ENCODE data around the gene FAN1. TPM values are rescaled to one million over a fixed set of nuclear protein-coding genes. Genes with fewer than 3 reads are reported as not detected.

FAN1 gene
- polyA plus RNA-seq, 3 donors, result 0.38 to 7.9 (median 0.95) TPM

DNA sequence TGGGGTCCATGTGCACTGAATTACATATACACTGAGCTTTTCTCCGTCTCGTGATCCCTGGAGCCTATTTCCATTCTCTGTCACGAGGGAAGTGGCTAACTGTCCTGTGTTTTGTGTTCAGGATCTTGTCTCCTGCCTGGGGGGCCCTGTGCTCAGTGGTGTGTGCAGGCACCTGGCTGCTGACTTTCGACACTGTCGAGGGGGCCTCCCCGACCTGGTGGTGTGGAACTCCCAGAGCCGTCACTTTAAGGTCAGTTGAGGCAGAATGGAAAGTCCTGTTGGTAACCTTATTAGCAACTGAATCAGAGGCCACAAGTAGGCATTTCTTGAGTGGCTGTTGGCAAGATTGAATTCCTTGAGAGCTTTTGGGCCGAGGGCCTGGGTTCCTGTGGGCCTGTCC is 26.7 kb downstream of the FAN1 start:
- Histone ChIP-seq H3K9me3 (replicated peaks in 1 of 2; ENCODE audit: control insufficient read depth in 1 of 2, insufficient read depth in 1 of 2, low read length in 2 of 2) (no peaks in the 10 kb centered on the region), H3K27ac (ENCODE audit: low read depth in 1 of 2, low read length in 2 of 2) (no peak overlapping the region), H3K27me3 (ENCODE audit: control insufficient read depth in 2 of 2, insufficient read depth in 2 of 2, low read length in 2 of 2) (no peaks in the 10 kb centered on the region), H4K20me1 (ENCODE audit: insufficient read depth, low read length) (no peaks in the 10 kb centered on the region), H3K4me3 (replicated peaks in 1 of 3; ENCODE audit: low read depth in 2 of 3, low read length in 3 of 3) (no peak overlapping the region), H3K79me2 (ENCODE audit: insufficient read depth, low read length) (no peaks in the 10 kb centered on the region), H3K9ac (ENCODE audit: insufficient read depth, low read length, poor library complexity, severe bottlenecking) (no peak overlapping the region), H3K4me2 (replicated peaks; ENCODE audit: extremely low read depth, low read length, poor library complexity, severe bottlenecking) (no peak overlapping the region), H2AFZ (ENCODE audit: insufficient read depth, low read depth, low read length, poor library complexity, severe bottlenecking) (no peak overlapping the region), H3K36me3 (replicated peaks in 1 of 2; ENCODE audit: control insufficient read depth in 1 of 2, insufficient read depth in 2 of 2, low read length in 2 of 2) (peaks cover 44 to 67% of the 10 kb centered on the region in 2 donors), H3K4me1 (ENCODE audit: control insufficient read depth in 1 of 2, insufficient read depth in 2 of 2, low read length in 2 of 2) (no peaks in the 10 kb centered on the region)
- WGBS (ENCODE audit: insufficient coverage), result 96% methylated on average over 8 of the region's 8 CpGs
- no peaks in the 10 kb centered on the region for H3K27me3 Mint-ChIP-seq (ENCODE audit: low read depth in 3 of 3)
- peaks cover 54 to 76% of the 10 kb centered on the region in 2 donors for H3K36me3 Mint-ChIP-seq
- H3K27ac Mint-ChIP-seq, result peak overlapping the region in 2 of 7 donors; percentile 34 to 43
- no peak overlapping the region for H3K4me3 Mint-ChIP-seq
- no peaks in the 10 kb centered on the region for H3K9me3 Mint-ChIP-seq
- no peaks in the 10 kb centered on the region for H3K4me1 Mint-ChIP-seq
- TF ChIP-seq, protein P1, sequence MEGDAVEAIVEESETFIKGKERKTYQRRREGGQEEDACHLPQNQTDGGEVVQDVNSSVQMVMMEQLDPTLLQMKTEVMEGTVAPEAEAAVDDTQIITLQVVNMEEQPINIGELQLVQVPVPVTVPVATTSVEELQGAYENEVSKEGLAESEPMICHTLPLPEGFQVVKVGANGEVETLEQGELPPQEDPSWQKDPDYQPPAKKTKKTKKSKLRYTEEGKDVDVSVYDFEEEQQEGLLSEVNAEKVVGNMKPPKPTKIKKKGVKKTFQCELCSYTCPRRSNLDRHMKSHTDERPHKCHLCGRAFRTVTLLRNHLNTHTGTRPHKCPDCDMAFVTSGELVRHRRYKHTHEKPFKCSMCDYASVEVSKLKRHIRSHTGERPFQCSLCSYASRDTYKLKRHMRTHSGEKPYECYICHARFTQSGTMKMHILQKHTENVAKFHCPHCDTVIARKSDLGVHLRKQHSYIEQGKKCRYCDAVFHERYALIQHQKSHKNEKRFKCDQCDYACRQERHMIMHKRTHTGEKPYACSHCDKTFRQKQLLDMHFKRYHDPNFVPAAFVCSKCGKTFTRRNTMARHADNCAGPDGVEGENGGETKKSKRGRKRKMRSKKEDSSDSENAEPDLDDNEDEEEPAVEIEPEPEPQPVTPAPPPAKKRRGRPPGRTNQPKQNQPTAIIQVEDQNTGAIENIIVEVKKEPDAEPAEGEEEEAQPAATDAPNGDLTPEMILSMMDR (IDR thresholded peaks at IDR 0.05), result no peak
- DNase-seq, result no peak
- intact Hi-C loops (cut with micrococcal nuclease), result no loop called here

DNA sequence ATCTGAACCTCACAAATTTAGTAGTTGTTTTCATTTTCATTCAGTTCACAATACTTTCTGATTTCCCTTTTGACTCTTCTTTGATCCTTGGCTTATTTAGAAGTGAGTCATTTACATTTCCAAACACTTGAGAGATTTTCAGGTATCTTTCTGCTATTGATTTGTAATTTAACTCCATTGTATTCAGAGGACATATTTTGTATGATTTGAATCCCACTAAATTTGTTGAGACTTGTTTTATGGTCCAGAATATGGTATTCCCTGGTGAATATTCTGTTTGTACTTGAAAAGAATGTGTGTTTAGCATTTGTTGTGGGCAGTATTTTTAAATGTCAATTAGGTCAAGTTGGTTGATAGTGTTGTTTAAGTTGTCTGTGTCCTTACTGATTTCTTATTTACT is 29.6 kb downstream of the FAN1 start:
- H3K9ac ChIP-seq (ENCODE audit: insufficient read depth, low read length, poor library complexity, severe bottlenecking), result no peak overlapping the region
- no peaks in the 10 kb centered on the region for H3K27me3 Mint-ChIP-seq (ENCODE audit: low read depth in 3 of 3)
- H3K27ac ChIP-seq (ENCODE audit: low read depth in 1 of 2, low read length in 2 of 2), result no peak overlapping the region
- no peak overlapping the region for H3K4me3 ChIP-seq (replicated peaks in 1 of 3; ENCODE audit: low read depth in 2 of 3, low read length in 3 of 3)
- H3K9me3 ChIP-seq (replicated peaks in 1 of 2; ENCODE audit: control insufficient read depth in 1 of 2, insufficient read depth in 1 of 2, low read length in 2 of 2), result no peaks in the 10 kb centered on the region
- DNase-seq, result no peak
- peaks cover 31 to 64% of the 10 kb centered on the region in 2 donors for H3K36me3 ChIP-seq (replicated peaks in 1 of 2; ENCODE audit: control insufficient read depth in 1 of 2, insufficient read depth in 2 of 2, low read length in 2 of 2)
- H3K36me3 Mint-ChIP-seq, result peaks cover 49 to 70% of the 10 kb centered on the region in 2 donors
- H3K27me3 ChIP-seq (ENCODE audit: control insufficient read depth in 2 of 2, insufficient read depth in 2 of 2, low read length in 2 of 2), result no peaks in the 10 kb centered on the region
- peaks cover under 1% of the 10 kb centered on the region for H4K20me1 ChIP-seq (ENCODE audit: insufficient read depth, low read length)
- peak overlapping the region in 1 of 7 donors; percentile 0 for H3K27ac Mint-ChIP-seq
- no peaks in the 10 kb centered on the region for H3K4me1 ChIP-seq (ENCODE audit: control insufficient read depth in 1 of 2, insufficient read depth in 2 of 2, low read length in 2 of 2)
- intact Hi-C loops (cut with micrococcal nuclease), result no loop called here
- no peaks in the 10 kb centered on the region for H3K4me1 Mint-ChIP-seq
- TF ChIP-seq, protein P1 (IDR thresholded peaks at IDR 0.05), result no peak
- H3K79me2 ChIP-seq (ENCODE audit: insufficient read depth, low read length), result no peaks in the 10 kb centered on the region
- H3K4me3 Mint-ChIP-seq, result no peak overlapping the region
- H3K9me3 Mint-ChIP-seq, result peaks cover 0 to under 1% (median 0%) of the 10 kb centered on the region in 7 donors
- H3K4me2 ChIP-seq (replicated peaks; ENCODE audit: extremely low read depth, low read length, poor library complexity, severe bottlenecking), result no peak overlapping the region
- H2AFZ ChIP-seq (ENCODE audit: insufficient read depth, low read depth, low read length, poor library complexity, severe bottlenecking), result no peak overlapping the region

All from CD14-positive monocyte (primary cell).